GM19467 (cell line): ENCODE data around the gene IPO9.

ENCODE experiments used
- ATAC-seq: cut with Tn5 transposase; IDR thresholded peaks from one replicate; pipeline ENCODE4 v1.9.1; 2021; ENCODE audit warnings: mild to moderate bottlenecking, moderate library complexity; ENCODE audit not compliant: unreplicated experiment

IPO9 gene

DNA sequence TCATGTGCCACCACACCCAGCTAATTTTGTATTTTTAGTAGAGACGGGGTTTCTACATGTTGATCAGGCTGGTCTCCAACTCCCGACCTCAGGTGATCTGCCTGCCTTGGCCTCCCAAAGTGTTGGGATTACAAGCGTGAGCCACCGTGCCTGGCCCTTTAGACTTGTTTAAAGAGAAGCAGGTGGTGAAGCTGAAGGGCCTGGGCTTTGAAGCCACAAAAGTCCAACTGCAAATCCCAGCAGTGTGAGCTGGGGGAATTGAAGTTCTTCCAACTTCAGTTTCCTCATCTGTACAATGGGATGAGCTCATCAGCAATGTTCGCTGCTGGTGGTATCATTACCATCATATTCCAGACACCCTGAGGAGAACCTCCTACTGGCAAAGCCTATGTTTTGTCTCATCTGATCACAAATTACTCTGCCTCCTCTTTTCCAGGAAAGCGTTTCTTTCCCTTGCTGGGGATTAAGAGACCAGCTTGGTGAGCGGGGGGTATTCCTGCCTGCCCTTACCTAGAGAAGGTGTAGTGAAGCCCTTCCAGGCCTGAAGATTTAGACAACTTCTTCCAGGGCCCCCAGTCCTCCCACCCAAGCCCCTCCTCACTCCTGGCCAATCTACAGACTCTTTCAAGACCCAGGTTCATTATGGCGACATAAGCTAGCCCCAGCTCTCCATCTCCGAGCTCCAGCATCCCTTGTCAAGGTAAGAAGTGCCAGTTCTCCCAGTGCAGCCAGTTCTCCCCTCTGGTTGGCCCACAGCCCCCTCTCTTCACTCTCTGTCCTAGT lies 57.3 kb downstream of the IPO9 start:
- no peak for ATAC-seq

GRCh38 chr1:201887116-201887866 lies 58.3 kb downstream of the IPO9 start:
- no peak for ATAC-seq

DNA sequence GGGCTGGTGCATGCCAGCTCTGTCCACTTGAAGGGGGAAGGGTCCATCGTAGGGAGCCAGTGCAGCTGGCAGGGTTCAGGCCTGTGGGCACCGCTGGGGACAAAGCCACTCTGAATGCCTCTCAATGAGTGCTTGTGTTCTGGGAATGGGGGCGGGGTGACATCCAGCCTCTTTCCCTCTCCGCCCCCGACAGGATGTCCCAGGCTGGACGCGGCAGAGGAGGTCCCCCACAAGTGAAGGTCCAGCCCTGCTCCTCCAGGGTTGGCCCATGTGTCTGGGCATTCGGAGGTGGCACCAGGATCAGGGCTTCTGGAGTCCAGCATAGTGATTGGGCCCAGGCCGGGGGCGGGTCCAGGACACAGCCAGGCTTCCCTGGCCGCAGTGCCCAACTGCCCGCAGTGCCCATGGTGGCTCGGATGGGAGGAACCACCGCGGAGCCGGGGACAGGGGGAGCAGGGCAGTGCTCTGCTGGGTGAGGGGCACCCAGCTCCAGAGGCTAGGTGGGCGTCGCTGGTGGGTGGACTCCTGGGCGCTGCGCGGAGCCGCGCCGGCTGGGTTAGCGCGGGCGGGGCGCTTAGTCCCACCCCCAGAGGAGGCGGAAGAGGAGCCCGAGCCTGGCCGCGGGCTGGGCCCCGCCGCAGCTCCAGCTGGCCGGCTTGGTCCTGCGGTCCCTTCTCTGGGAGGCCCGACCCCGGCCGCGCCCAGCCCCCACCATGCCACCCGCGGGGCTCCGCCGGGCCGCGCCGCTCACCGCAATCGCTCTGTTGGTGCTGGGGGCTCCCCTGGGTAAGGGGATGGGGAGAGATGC lies 59.5 kb downstream of the IPO9 start, which contains the start of gene SHISA4:
Gene SHISA4 (plus strand): TSS at position 617 of the 808 bp plus-strand sequence. CDS start 97 bp downstream, at position 714.
- ATAC-seq: no peak

GRCh38 chr1:201889090-201889968 lies 60.4 kb downstream of the IPO9 start:
- ATAC-seq: no peak

GRCh38 chr1:201890223-201890622 lies 61.3 kb downstream of the IPO9 start:
- no peak for ATAC-seq

- ATAC-seq: no peak
These were observed 62.0 kb downstream of the IPO9 start for GRCh38 chr1:201890806-201891450.

- no peak for ATAC-seq
These were observed 62.6 kb downstream of the IPO9 start for GRCh38 chr1:201891451-201892045.

- ATAC-seq: no peak
These were observed 63.3 kb downstream of the IPO9 start for GRCh38 chr1:201892211-201892610.

- no peak for ATAC-seq
These were observed 64.5 kb downstream of the IPO9 start for GRCh38 chr1:201893431-201893830.

DNA sequence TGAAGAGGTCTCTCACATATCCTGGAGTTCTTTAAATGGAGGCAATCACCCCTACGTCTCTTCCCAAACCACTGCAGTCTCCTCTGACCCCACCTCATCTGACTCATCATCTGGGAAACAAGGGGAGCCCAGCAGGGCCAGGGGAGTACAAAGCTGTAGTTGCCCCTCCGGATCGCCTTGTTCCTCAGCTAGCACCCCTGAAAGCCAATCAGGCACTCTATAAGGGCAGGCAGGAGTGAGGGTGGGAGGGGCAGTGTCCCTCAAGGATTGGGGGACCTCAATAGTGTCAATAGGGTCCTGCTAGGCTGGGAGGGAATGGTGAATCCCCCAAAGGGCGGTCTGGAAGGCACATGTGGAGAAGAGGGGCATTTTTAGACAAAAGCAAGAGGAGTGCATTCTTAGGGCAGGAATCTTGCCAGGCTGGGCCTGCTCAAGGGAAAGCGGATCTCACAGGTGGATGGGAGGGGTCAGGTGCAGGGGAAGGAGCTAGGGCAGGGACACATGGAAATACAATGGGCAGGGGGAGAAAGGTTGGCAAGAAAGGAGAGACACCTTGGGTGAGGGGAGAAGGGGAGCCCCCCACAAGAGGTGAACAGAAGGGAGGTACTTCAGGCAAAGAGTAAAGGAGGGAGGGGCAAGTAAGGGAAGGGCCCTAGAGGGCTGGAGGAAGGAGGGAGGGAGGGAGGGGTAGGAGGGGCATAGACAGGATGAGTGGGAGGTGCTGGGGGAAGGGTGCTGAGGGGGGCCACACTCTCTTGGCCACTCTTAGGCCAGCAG lies 65.6 kb downstream of the IPO9 start:
- ATAC-seq: no peak

- no peak for ATAC-seq
These were observed 66.2 kb downstream of the IPO9 start for GRCh38 chr1:201895120-201895665.

GRCh38 chr1:201895913-201896807 lies 67.2 kb downstream of the IPO9 start:
- ATAC-seq: peak; percentile 81

DNA sequence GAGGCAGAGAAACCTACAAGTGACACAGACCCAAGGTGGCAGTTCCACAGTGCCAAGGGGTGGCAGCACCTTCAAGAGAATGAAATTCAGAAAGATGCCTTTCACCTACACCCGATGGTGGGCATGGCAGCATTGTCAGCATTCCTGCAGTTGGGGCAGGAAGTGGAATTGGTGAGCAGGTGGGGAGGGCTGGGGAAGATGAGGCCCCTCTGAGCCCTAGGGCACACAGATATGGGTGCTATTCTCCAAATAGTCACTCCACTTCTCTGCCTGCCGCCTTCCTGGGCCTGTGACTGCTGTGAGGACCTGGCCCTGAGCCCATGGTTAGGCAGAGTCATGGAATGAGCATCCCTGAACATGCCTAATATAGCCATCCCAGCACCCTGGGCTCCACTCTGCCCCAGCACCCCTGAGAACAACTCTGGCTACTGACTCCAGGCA lies 68.0 kb downstream of the IPO9 start:
- ATAC-seq: no peak

- no peak for ATAC-seq
These were observed 69.4 kb downstream of the IPO9 start for GRCh38 chr1:201898240-201898894.

GRCh38 chr1:201898992-201899391 lies 70.0 kb downstream of the IPO9 start:
- ATAC-seq: no peak

GRCh38 chr1:201899683-201900429 lies 70.9 kb downstream of the IPO9 start:
- ATAC-seq: no peak
